ENCODE results near the gene DEDD2.

- TF ChIP-seq EZH2 (IDR thresholded peaks at IDR 0.05; ENCODE audit: low read depth) (no peak), CTCF (conservative IDR thresholded peaks at IDR 0.05) (no peak)
Measured at GRCh38 chr19:42151782-42152684, 65.4 kb downstream of the DEDD2 start.
